T-helper 17 cell (primary cell): ENCODE results near the gene DCTN2. TPM values are rescaled to one million over a fixed set of nuclear protein-coding genes. Genes with fewer than 3 reads are reported as not detected.

Experiments
- ATAC-seq: fragments of 150-1000 bp; cut with Tn5 transposase; 2 replicates; pipeline ENCODE4 v1.10.0; 2021; ENCODE audit warnings: mild to moderate bottlenecking, moderate library complexity
- DNase-seq, 3 donors: peaks; one replicate each; pipeline versions ENCODE4 v3.0.0 to v3.0.0-alpha.2; 2020 to 2021
- H3K9me3 ChIP-seq: one replicate; pipeline ENCODE4 v1.7.0; 2013; ENCODE audit warnings: low read length, mild to moderate bottlenecking; ENCODE audit not compliant: control insufficient read depth, poor library complexity, severe bottlenecking
- H3K27ac Mint-ChIP-seq: one replicate; pipeline ENCODE4 v1.8.0; 2022; ENCODE audit warnings: mild to moderate bottlenecking, moderate library complexity, mixed read lengths
- H3K27me3 Mint-ChIP-seq: one replicate; pipeline ENCODE4 v1.8.0; 2022; ENCODE audit warnings: mixed read lengths
- H3K36me3 Mint-ChIP-seq: one replicate; pipeline ENCODE4 v1.8.0; 2022; ENCODE audit warnings: low read depth, mixed read lengths
- H3K4me1 Mint-ChIP-seq: one replicate; pipeline ENCODE4 v1.8.0; 2022; ENCODE audit warnings: mild to moderate bottlenecking, mixed read lengths
- H3K4me3 Mint-ChIP-seq: one replicate; pipeline ENCODE4 v1.8.0; 2022; ENCODE audit warnings: mild to moderate bottlenecking, moderate library complexity, mixed read lengths
- total RNA-seq, 4 donors: library from RNA in 2 of 4; stranded (reverse) in 2 of 4; gene quantifications; one replicate each; pipeline ENCODE4 v1.2.3 and lab custom pipeline; 2022 to 2026

Gene DCTN2
- total RNA-seq, 2 donors from 2014 or later: 63.9 to 78.8 TPM

GRCh38 chr12:57535764-57536596 lies 11.0 kb downstream of the DCTN2 start:
- H3K36me3 Mint-ChIP-seq: no peaks in the 10 kb centered on the region
- H3K4me1 Mint-ChIP-seq: peaks cover 11% of the 10 kb centered on the region
- no peaks in the 10 kb centered on the region for H3K9me3 ChIP-seq
- H3K4me3 Mint-ChIP-seq: no peak overlapping the region
- no peaks in the 10 kb centered on the region for H3K27me3 Mint-ChIP-seq
- ATAC-seq (no peak), DNase-seq (no peak)
- H3K27ac Mint-ChIP-seq: peak overlapping the region; percentile 6

DNA sequence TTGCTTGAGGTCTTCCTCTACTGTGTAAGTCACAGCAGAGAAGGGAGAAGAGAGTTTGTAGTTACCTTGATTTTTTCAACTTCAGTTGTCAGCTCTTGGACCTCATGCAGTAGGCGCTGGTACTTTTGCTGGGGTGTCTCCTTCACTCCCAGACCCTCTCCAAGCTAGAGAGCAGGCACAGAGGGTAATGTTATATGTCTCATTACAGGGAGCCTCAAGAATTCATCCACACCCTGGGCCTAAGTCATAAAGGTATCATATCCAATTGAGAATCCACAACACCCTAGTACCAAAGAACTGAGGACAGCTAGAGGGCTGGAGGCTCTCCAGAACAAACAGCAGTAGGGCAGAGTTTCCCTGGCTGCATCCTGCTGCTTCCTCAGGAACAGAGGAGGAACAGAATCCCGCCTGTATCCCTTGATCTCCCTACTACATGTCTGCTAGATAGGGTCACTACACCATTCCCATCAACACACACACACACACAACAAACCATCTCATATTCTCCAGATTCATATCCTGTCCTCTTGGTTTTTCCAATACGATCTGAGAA lies 11.9 kb downstream of the DCTN2 start:
- no peak for DNase-seq
- H3K27me3 Mint-ChIP-seq: no peaks in the 10 kb centered on the region
- peaks cover 9% of the 10 kb centered on the region for H3K4me1 Mint-ChIP-seq
- no peak overlapping the region for H3K27ac Mint-ChIP-seq
- H3K36me3 Mint-ChIP-seq: no peaks in the 10 kb centered on the region
- no peak for ATAC-seq
- no peak overlapping the region for H3K4me3 Mint-ChIP-seq
- no peaks in the 10 kb centered on the region for H3K9me3 ChIP-seq

DNA sequence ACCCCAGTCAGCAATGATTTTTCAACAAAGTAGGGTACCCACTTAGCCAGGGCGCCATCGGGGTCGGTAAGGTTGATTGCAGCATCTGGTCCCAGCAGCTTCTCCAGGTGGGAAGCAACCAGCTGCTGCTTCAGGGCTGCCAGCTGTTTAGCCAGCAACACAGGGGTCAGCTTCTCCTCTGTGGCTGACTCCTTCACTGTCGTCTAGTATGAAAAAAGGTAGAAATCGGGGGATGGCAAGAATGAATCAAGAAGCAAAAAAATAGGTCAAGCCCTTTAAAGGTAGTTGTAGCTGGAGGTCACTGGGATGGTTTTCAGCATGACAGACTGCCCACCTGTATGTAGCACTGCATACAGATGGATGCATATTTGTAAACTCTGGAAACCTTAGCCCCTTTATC lies 12.7 kb downstream of the DCTN2 start:
- ATAC-seq: no peak
- peaks cover 2% of the 10 kb centered on the region for H3K36me3 Mint-ChIP-seq
- H3K27ac Mint-ChIP-seq: no peak overlapping the region
- no peaks in the 10 kb centered on the region for H3K9me3 ChIP-seq
- H3K4me3 Mint-ChIP-seq: no peak overlapping the region
- peaks cover 11% of the 10 kb centered on the region for H3K4me1 Mint-ChIP-seq
- no peaks in the 10 kb centered on the region for H3K27me3 Mint-ChIP-seq
- no peak for DNase-seq

DNA sequence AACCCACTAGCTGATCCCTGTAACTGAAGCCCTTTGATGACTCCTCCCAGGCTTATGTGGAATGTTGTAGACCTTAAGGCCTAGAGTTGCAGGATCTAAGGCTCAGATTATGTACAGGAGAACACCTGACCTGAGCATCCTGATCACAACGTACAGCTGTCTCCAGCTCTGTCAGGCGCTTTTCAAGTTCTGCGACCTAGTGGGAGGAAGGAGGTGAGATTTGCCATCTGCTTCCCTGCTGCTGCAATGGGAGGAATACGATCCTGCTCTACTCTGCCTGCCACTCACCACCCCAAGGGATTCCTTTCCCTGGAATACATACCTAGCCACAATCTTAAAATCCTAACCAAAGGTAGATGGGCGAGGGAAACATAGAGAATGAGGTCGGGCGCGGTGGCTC lies 13.9 kb downstream of the DCTN2 start:
- Mint-ChIP-seq H3K4me3 (no peak overlapping the region), H3K27me3 (no peaks in the 10 kb centered on the region), H3K36me3 (peaks cover 2% of the 10 kb centered on the region), H3K27ac (peak overlapping the region; percentile 45), H3K4me1 (peaks cover 8% of the 10 kb centered on the region)
- H3K9me3 ChIP-seq: no peaks in the 10 kb centered on the region
- DNase-seq: no peak
- no peak for ATAC-seq

- no peaks in the 10 kb centered on the region for H3K9me3 ChIP-seq
- peaks cover 2% of the 10 kb centered on the region for H3K36me3 Mint-ChIP-seq
- H3K4me1 Mint-ChIP-seq: peaks cover 3% of the 10 kb centered on the region
- DNase-seq (no peak), ATAC-seq (no peak)
- peak overlapping the region; percentile 56 for H3K27ac Mint-ChIP-seq
- no peaks in the 10 kb centered on the region for H3K27me3 Mint-ChIP-seq
- no peak overlapping the region for H3K4me3 Mint-ChIP-seq
These were observed 15.2 kb downstream of the DCTN2 start for GRCh38 chr12:57531836-57532235.

GRCh38 chr12:57530396-57531142 lies 16.4 kb downstream of the DCTN2 start:
- Mint-ChIP-seq H3K4me1 (peaks cover 7% of the 10 kb centered on the region), H3K4me3 (no peak overlapping the region), H3K27me3 (no peaks in the 10 kb centered on the region), H3K36me3 (peaks cover 2% of the 10 kb centered on the region), H3K27ac (peak overlapping the region; percentile 60)
- DNase-seq (no peak), ATAC-seq (no peak)
- H3K9me3 ChIP-seq: no peaks in the 10 kb centered on the region

DNA sequence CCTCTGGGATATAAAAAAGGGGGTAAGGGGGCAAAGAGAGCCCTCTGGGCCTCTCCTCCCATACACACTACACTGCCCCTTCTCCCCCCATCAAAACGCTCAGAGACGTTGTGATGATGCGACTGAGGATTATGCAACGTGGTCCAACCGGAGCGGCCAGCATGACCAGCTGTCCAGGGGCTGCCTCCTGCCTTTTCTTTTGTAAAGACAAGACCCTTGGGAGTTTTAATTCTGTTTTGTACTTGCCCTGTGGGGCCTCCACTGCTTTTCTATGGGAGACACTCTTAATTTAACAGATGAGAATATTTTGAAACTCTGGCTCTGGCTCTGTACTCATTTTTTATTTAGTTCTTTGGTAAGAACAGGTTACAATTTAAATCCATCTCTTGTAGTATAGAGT lies 17.2 kb downstream of the DCTN2 start:
- H3K4me1 Mint-ChIP-seq: peaks cover 10% of the 10 kb centered on the region

GRCh38 chr12:57528831-57529555 lies 18.0 kb downstream of the DCTN2 start:
- no peak for ATAC-seq
- Mint-ChIP-seq H3K4me1 (peaks cover 17% of the 10 kb centered on the region), H3K27ac (peak overlapping the region; percentile 60), H3K27me3 (no peaks in the 10 kb centered on the region), H3K4me3 (no peak overlapping the region), H3K36me3 (peaks cover 2% of the 10 kb centered on the region)
- no peak for DNase-seq
- H3K9me3 ChIP-seq: no peaks in the 10 kb centered on the region

More for the DNA sequence above, 17.2 kb downstream of the DCTN2 start:
- peak overlapping the region; percentile 60 for H3K27ac Mint-ChIP-seq
- no peaks in the 10 kb centered on the region for H3K9me3 ChIP-seq
- H3K4me3 Mint-ChIP-seq: no peak overlapping the region
- no peak for DNase-seq
- H3K27me3 Mint-ChIP-seq: no peaks in the 10 kb centered on the region
- no peak for ATAC-seq
- H3K36me3 Mint-ChIP-seq: peaks cover 2% of the 10 kb centered on the region

DNA sequence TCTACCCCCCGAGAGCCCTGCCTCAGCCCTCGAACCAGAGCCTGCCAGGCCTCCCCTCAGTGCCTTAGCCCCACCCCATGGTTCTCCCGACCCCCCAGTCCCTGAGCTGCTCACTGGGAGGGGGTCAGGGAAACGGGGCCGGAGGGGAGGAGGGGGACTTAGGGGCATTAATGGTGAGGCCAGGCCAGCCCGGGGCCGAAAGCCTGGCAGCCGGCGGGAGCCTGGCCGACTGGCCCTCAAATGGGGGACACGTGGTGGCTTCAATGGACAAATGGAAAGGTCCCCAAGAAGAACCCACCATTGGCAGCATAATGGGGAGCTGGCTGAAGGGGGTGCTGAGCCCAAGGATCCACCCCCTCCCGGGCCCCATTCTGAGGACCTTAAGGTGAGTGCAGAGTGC lies 18.8 kb downstream of the DCTN2 start:
- ATAC-seq (no peak), DNase-seq (no peak)
- Mint-ChIP-seq H3K27me3 (no peaks in the 10 kb centered on the region), H3K27ac (peak overlapping the region; percentile 14), H3K4me3 (no peak overlapping the region), H3K36me3 (peaks cover 2% of the 10 kb centered on the region), H3K4me1 (peaks cover 24% of the 10 kb centered on the region)
- no peaks in the 10 kb centered on the region for H3K9me3 ChIP-seq

- no peak for ATAC-seq
- no peaks in the 10 kb centered on the region for H3K27me3 Mint-ChIP-seq
- H3K36me3 Mint-ChIP-seq: peaks cover 2% of the 10 kb centered on the region
- DNase-seq: no peak
- H3K27ac Mint-ChIP-seq: peak overlapping the region; percentile 41
- H3K4me3 Mint-ChIP-seq: no peak overlapping the region
- H3K9me3 ChIP-seq: no peaks in the 10 kb centered on the region
- peaks cover 25% of the 10 kb centered on the region for H3K4me1 Mint-ChIP-seq
These were observed 19.8 kb downstream of the DCTN2 start for GRCh38 chr12:57527184-57527583.

- Mint-ChIP-seq H3K4me1 (peaks cover 30% of the 10 kb centered on the region), H3K36me3 (peaks cover 2% of the 10 kb centered on the region), H3K27ac (peak overlapping the region; percentile 41), H3K4me3 (no peak overlapping the region), H3K27me3 (no peaks in the 10 kb centered on the region)
- ATAC-seq: no peak
- DNase-seq: no peak
- H3K9me3 ChIP-seq: no peaks in the 10 kb centered on the region
These were observed 20.4 kb downstream of the DCTN2 start for GRCh38 chr12:57526477-57527126.

- no peaks in the 10 kb centered on the region for H3K27me3 Mint-ChIP-seq
- no peak for DNase-seq
- H3K27ac Mint-ChIP-seq: peak overlapping the region; percentile 87
- H3K4me1 Mint-ChIP-seq: peaks cover 32% of the 10 kb centered on the region
- peaks cover 2% of the 10 kb centered on the region for H3K36me3 Mint-ChIP-seq
- no peak for ATAC-seq
- no peak overlapping the region for H3K4me3 Mint-ChIP-seq
- H3K9me3 ChIP-seq: no peaks in the 10 kb centered on the region
These were observed 21.2 kb downstream of the DCTN2 start for GRCh38 chr12:57525615-57526383.
